HepG2 (cell line): ENCODE results near the gene KRTAP12-4. TPM values are rescaled to one million over a fixed set of nuclear protein-coding genes. Genes with fewer than 3 reads are reported as not detected.

Source experiments
- ATAC-seq: fragments of 200-7000 bp; cut with Tn5 transposase; 3 replicates; pipeline ENCODE4 v1.9.1; 2020; ENCODE audit warnings: mild to moderate bottlenecking, moderate library complexity
- Bru-seq: library from RNA; stranded (reverse); fragments of 400-500 nt; gene quantifications from one replicate; lab custom pipeline; 2021; lab: Mats Ljungman, UMichigan
- BruChase-seq, 2 experiments: library from RNA; stranded (reverse); fragments of 400-500 nt; gene quantifications; one replicate each; lab custom pipeline; 2021; lab: Mats Ljungman, UMichigan
- BruUV-seq: library from RNA; stranded (reverse); fragments of 400-500 nt; replicated peaks from 2 replicates; lab custom pipeline; 2021; lab: Mats Ljungman, UMichigan
- CTCF ChIA-PET: fragments of 300-600 bp; formaldehyde crosslinking; extraction: SDS; loops from one replicate; lab custom pipeline; 2021; ENCODE audit warnings: low total read pairs, inconsistent platforms, low intra/inter-chr PET ratio; lab: Yijun Ruan, JAX
- POLR2A ChIA-PET: fragments of 350-600 bp; sonication (Branson Sonifier 250); formaldehyde crosslinking; loops from one replicate; lab custom pipeline; 2020; ENCODE audit warnings: antibody characterized with exemption, inconsistent platforms; lab: Yijun Ruan, JAX
- DNase-seq: peaks from one replicate; pipeline ENCODE4 v3.0.0-alpha.2; 2015; ENCODE audit warnings: low spot score
- FAIRE-seq: peaks from 3 replicates; lab custom pipeline; 2011; peaks lifted over from hg19 to GRCh38; lab: Jason Lieb, UNC
- H2AFZ ChIP-seq: one replicate; pipeline ENCODE4 v1.6.1; 2011; ENCODE audit warnings: low read length, inconsistent platforms
- H3K27ac ChIP-seq: fragments of 300-600 bp; 3 replicates; pipeline ENCODE4 v1.8.0; 2011; ENCODE audit warnings: mixed run types, mild to moderate bottlenecking, mixed read lengths, low read length, inconsistent platforms; ENCODE audit not compliant: insufficient read depth; ENCODE audit errors: extremely low read length
- H3K27me3 ChIP-seq, 2 experiments: fragments of 200-600 bp in 1 of 2; 2 replicates in 1 of 2; 3 replicates in 1 of 2; pipeline versions ENCODE4 v1.6.0 to v1.8.0; 2011; ENCODE audit warnings: low read length in 2 of 2, mild to moderate bottlenecking in 2 of 2, moderate library complexity in 2 of 2, inconsistent platforms in 1 of 2; ENCODE audit not compliant: insufficient read depth in 2 of 2, control insufficient read depth in 1 of 2
- H3K36me3 ChIP-seq, 2 experiments: fragments of 200-600 bp in 1 of 2; replicated peaks in 1 of 2; 2 replicates in 1 of 2; 3 replicates in 1 of 2; pipeline versions ENCODE4 v1.5.1 to v1.8.0; 2011; ENCODE audit warnings: low read length in 2 of 2, inconsistent platforms in 1 of 2; ENCODE audit not compliant: insufficient read depth in 2 of 2, control insufficient read depth in 1 of 2
- H3K4me1 ChIP-seq: 2 replicates; pipeline ENCODE4 v1.5.1; 2012; ENCODE audit warnings: low read length, inconsistent platforms; ENCODE audit not compliant: insufficient read depth
- H3K4me2 ChIP-seq: 2 replicates; pipeline ENCODE4 v1.6.0; 2011; ENCODE audit warnings: low read depth, low read length, inconsistent platforms
- H3K4me3 ChIP-seq, 3 experiments: fragments of 200-600 bp in 1 of 3; sonication (generic), shearing (Covaris generic) in 1 of 3; replicated peaks in 1 of 3; 2 replicates each; pipeline ENCODE4 v1.5.1; 2011 to 2016; ENCODE audit warnings: low read length in 3 of 3, inconsistent platforms in 2 of 3, low read depth in 2 of 3, mild to moderate bottlenecking in 2 of 3, control low read depth in 1 of 3, mixed read lengths in 1 of 3; ENCODE audit not compliant: insufficient read depth in 1 of 3
- H3K79me2 ChIP-seq: one replicate; pipeline ENCODE4 v1.6.1; 2011; ENCODE audit warnings: low read length, inconsistent platforms; ENCODE audit not compliant: insufficient read depth
- H3K9ac ChIP-seq: 2 replicates; pipeline ENCODE4 v1.6.0; 2011; ENCODE audit warnings: mild to moderate bottlenecking, low read depth, low read length, inconsistent platforms; ENCODE audit not compliant: insufficient read depth
- H3K9me3 ChIP-seq: 2 replicates; pipeline ENCODE4 v1.5.1; 2012; ENCODE audit warnings: mild to moderate bottlenecking, low read length
- H4K20me1 ChIP-seq: 2 replicates; pipeline ENCODE4 v1.6.0; 2011; ENCODE audit warnings: inconsistent platforms, mild to moderate bottlenecking, low read length, moderate library complexity; ENCODE audit not compliant: insufficient read depth
- ZNF326 ChIP-seq: sonication (generic); formaldehyde crosslinking; IDR thresholded peaks from 2 replicates; pipeline ENCODE4 v1.4.0; 2020; ENCODE audit warnings: missing genetic modification reagents, borderline replicate concordance
- WGBS: methylation state at CpG from one replicate; pipeline ENCODE4 v1.1.6; 2017; ENCODE audit warnings: low lambda C conversion rate; 5-methylcytosine and 5-hydroxymethylcytosine counted together
- in situ Hi-C: cut with HindIII; loops from 2 replicates; pipeline ENCODE4 v1.10.0; 2017; ENCODE audit warnings: low pct_unique_long_range_greater_than_20kb; ENCODE audit not compliant: extremely low pct_ligation_motif_present
- intact Hi-C: fragments of 100-400 bp; cut with micrococcal nuclease; formaldehyde crosslinking; loops from one replicate; pipeline ENCODE4 v1.10.0; 2022; ENCODE audit not compliant: unreplicated experiment
- long read RNA-seq, 2 experiments: library from RNA in 1 of 2; library from polyadenylated mRNA in 1 of 2; stranded (forward) in 1 of 2; unstranded in 1 of 2; transcript quantifications; one replicate each; pipeline ENCODE4 v2.0.0, GENCODE V29; 2019 to 2022
- polyA minus RNA-seq, 3 experiments: library from RNA; depleted of rRNA, polyadenylated mRNA; stranded (reverse); fragments of >200 nt; gene quantifications; 2 replicates each; pipeline ENCODE4 v1.2.3, GENCODE V29; 2011; ENCODE audit warnings: low replicate concordance in 1 of 3
- polyA plus RNA-seq, 8 experiments: library from polyadenylated mRNA; depleted of rRNA in 3 of 8; stranded (reverse) in 7 of 8; unstranded in 1 of 8; fragments of >200 nt; fragmentation: Illumina TruSeq in 4 of 8; extraction: Trizol in 4 of 8; gene quantifications; 2 replicates each; pipeline versions ENCODE4 v1.2.1 to v1.2.3, GENCODE V29; 2011 to 2016; ENCODE audit warnings: low read depth in 4 of 8, missing spikeins in 1 of 8, mixed read lengths in 1 of 8; ENCODE audit not compliant: insufficient read depth in 1 of 8
- total RNA-seq, 5 experiments: library from RNA; depleted of rRNA; stranded (reverse); fragments of >200 nt; fragmentation: Illumina TruSeq; extraction: Trizol; gene quantifications; 2 replicates each; pipeline ENCODE4 v1.2.3, GENCODE V29; 2016; ENCODE audit warnings: low read depth in 1 of 5
- TF ChIP-seq, protein P1 (sequence below): sonication (generic); formaldehyde crosslinking; conservative IDR thresholded peaks from 2 replicates; pipeline ENCODE4 v1.4.0; 2020; ENCODE audit warnings: missing genetic modification reagents
- TF ChIP-seq, protein P2 (sequence below): sonication (generic); formaldehyde crosslinking; IDR thresholded peaks from 2 replicates; pipeline ENCODE4 v1.5.1; 2020; ENCODE audit warnings: mild to moderate bottlenecking, missing genetic modification reagents, moderate library complexity

Gene KRTAP12-4, protein sequence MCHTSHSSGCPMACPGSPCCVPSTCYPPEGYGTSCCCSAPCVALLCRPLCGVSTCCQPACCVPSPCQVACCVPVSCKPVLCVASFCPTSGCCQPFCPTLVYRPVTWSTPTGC
- total RNA-seq (2016; rRNA removed; fragmentation: Illumina TruSeq; extraction: Trizol) (not detected in 2 replicates), polyA plus RNA-seq (2011; rRNA removed) (not detected in 2 replicates), polyA minus RNA-seq (2011; rRNA and poly(A)+ RNA removed; ENCODE audit: low replicate concordance) (not detected in 2 replicates), Bru-seq, nascent RNA (not detected), BruChase-seq, experiment 1, labeled RNA remaining after a 6-hour chase (not detected), BruChase-seq, experiment 2, labeled RNA remaining after a 2-hour chase (not detected)
- total RNA-seq (2016; cell fraction: cytosol; rRNA removed; fragmentation: Illumina TruSeq; extraction: Trizol; ENCODE audit: low read depth) = not detected in 2 replicates
- total RNA-seq (2016; cell fraction: insoluble cytoplasmic fraction; rRNA removed; fragmentation: Illumina TruSeq; extraction: Trizol) = not detected in 2 replicates
- total RNA-seq (2016; cell fraction: membrane; rRNA removed; fragmentation: Illumina TruSeq; extraction: Trizol) = not detected in 2 replicates
- total RNA-seq (2016; cell fraction: nucleus; rRNA removed; fragmentation: Illumina TruSeq; extraction: Trizol) = not detected in 2 replicates
- polyA plus RNA-seq (2011; cell fraction: cytosol; rRNA removed) = not detected in 2 replicates
- not detected in 2 replicates for polyA plus RNA-seq (2011; cell fraction: nucleus; rRNA removed)
- not detected in 2 replicates for polyA plus RNA-seq (2012)
- not detected in 2 replicates for polyA plus RNA-seq (2016; cell fraction: cytosol; fragmentation: Illumina TruSeq; extraction: Trizol; ENCODE audit: low read depth)
- polyA plus RNA-seq (2016; cell fraction: insoluble cytoplasmic fraction; fragmentation: Illumina TruSeq; extraction: Trizol; ENCODE audit: low read depth) = not detected in 2 replicates
- polyA plus RNA-seq (2016; cell fraction: membrane; fragmentation: Illumina TruSeq; extraction: Trizol; ENCODE audit: low read depth) = not detected in 2 replicates
- polyA plus RNA-seq (2016; cell fraction: nucleus; fragmentation: Illumina TruSeq; extraction: Trizol; ENCODE audit: insufficient read depth, low read depth) = not detected in 2 replicates
- polyA minus RNA-seq (2011; cell fraction: cytosol; rRNA and poly(A)+ RNA removed) = not detected in 2 replicates
- not detected in 2 replicates for polyA minus RNA-seq (2011; cell fraction: nucleus; rRNA and poly(A)+ RNA removed)
- long read RNA-seq, experiment 1 = 0 reads
- long read RNA-seq, experiment 2 = 0 reads

DNA sequence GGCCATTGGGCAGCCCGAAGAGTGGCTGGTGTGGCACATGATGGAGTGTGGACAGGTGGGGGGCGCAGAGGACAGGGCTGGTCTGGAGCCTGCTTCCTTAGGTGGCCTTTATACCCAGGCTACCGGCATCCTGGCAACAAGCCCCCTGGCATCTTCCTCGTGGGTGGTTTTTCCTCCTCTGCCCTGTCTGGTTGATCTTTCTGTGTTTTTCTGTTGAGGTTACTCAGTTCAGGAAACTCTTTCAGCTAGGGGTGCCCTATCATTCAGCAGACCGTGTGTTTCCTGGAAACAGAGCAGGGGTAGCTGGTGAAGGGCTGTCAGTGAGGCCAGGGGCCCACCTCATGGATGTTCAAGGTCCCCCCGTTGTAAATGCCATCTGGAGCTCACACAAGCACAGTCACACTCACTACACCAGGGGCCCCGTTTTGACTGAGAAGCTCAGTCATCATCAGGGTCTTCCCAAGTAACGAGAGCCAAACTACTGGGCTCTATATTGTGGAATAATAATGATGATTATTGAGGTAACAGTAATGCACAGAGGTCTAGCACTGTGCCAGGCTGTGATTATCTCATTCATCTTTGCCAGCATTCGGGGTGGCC is at the start of gene KRTAP12-4:
Gene KRTAP12-4 (minus strand): TSS at position 84 of the 600 bp plus-strand sequence. CDS start 45 bp downstream, at position 39.
- H3K4me3 ChIP-seq = no peak within 1 kb of the TSS
- POLR2A ChIA-PET = no interaction called here

More for the DNA sequence above, at the start of gene KRTAP12-4:
- TF ChIP-seq, protein P1, sequence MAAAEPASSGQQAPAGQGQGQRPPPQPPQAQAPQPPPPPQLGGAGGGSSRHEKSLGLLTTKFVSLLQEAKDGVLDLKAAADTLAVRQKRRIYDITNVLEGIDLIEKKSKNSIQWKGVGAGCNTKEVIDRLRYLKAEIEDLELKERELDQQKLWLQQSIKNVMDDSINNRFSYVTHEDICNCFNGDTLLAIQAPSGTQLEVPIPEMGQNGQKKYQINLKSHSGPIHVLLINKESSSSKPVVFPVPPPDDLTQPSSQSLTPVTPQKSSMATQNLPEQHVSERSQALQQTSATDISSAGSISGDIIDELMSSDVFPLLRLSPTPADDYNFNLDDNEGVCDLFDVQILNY (CRISPR knock-in tag) = no peak
- no peak for TF ChIP-seq ZNF326 (CRISPR knock-in tag)
- TF ChIP-seq, protein P2, sequence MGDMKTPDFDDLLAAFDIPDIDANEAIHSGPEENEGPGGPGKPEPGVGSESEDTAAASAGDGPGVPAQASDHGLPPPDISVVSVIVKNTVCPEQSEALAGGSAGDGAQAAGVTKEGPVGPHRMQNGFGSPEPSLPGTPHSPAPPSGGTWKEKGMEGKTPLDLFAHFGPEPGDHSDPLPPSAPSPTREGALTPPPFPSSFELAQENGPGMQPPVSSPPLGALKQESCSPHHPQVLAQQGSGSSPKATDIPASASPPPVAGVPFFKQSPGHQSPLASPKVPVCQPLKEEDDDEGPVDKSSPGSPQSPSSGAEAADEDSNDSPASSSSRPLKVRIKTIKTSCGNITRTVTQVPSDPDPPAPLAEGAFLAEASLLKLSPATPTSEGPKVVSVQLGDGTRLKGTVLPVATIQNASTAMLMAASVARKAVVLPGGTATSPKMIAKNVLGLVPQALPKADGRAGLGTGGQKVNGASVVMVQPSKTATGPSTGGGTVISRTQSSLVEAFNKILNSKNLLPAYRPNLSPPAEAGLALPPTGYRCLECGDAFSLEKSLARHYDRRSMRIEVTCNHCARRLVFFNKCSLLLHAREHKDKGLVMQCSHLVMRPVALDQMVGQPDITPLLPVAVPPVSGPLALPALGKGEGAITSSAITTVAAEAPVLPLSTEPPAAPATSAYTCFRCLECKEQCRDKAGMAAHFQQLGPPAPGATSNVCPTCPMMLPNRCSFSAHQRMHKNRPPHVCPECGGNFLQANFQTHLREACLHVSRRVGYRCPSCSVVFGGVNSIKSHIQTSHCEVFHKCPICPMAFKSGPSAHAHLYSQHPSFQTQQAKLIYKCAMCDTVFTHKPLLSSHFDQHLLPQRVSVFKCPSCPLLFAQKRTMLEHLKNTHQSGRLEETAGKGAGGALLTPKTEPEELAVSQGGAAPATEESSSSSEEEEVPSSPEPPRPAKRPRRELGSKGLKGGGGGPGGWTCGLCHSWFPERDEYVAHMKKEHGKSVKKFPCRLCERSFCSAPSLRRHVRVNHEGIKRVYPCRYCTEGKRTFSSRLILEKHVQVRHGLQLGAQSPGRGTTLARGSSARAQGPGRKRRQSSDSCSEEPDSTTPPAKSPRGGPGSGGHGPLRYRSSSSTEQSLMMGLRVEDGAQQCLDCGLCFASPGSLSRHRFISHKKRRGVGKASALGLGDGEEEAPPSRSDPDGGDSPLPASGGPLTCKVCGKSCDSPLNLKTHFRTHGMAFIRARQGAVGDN (CRISPR knock-in tag) = no peak
- no peaks in the 10 kb centered on the region for H4K20me1 ChIP-seq
- H3K79me2 ChIP-seq = no peaks in the 10 kb centered on the region
- H3K4me1 ChIP-seq = peaks cover 9% of the 10 kb centered on the region; the same call in 1 of the 2 replicates
- peaks cover 3 to 22% of the 10 kb centered on the region in 2 experiments; a peak in 3 of 5 replicates for H3K27me3 ChIP-seq
- WGBS = 18% methylated on average over 5 of the region's 9 CpGs
- intact Hi-C loops (no loop called here), in situ Hi-C loops (no loop called here)
- no peak within 1 kb of the TSS for H3K9ac ChIP-seq
- H3K36me3 ChIP-seq = no peaks in the 10 kb centered on the region
- no TSS peak for BruUV-seq
- H3K9me3 ChIP-seq = peaks cover 4% of the 10 kb centered on the region; the same call in 1 of the 2 replicates
- no peak within 1 kb of the TSS for H3K4me2 ChIP-seq
- no peak within 1 kb of the TSS for H3K27ac ChIP-seq
- FAIRE-seq = no peak
- no peak for ATAC-seq
- no peak within 1 kb of the TSS for H2AFZ ChIP-seq
- CTCF ChIA-PET = no interaction called here
- DNase-seq = no peak
